Activated CD8-positive, alpha-beta memory T cell treated with anti-CD3 and anti-CD28 coated beads, Interleukin-2, amount 50 U/mL, for 1 hour (primary cell): ENCODE measurements around the gene ADGRG3.
A peak's percentile ranks its signal among the peaks of the same experiment; 100 is the strongest.
"Not testable (repeated sequence)": the region's sequence is repeated elsewhere in the genome, so short reads cannot be mapped to it uniquely, and the experiment has no call there.

Source experiments
- DNase-seq: peaks from one replicate; pipeline ENCODE4 v3.0.0-alpha.2; 2020; ENCODE audit errors: extremely low read depth

ADGRG3 gene

DNA sequence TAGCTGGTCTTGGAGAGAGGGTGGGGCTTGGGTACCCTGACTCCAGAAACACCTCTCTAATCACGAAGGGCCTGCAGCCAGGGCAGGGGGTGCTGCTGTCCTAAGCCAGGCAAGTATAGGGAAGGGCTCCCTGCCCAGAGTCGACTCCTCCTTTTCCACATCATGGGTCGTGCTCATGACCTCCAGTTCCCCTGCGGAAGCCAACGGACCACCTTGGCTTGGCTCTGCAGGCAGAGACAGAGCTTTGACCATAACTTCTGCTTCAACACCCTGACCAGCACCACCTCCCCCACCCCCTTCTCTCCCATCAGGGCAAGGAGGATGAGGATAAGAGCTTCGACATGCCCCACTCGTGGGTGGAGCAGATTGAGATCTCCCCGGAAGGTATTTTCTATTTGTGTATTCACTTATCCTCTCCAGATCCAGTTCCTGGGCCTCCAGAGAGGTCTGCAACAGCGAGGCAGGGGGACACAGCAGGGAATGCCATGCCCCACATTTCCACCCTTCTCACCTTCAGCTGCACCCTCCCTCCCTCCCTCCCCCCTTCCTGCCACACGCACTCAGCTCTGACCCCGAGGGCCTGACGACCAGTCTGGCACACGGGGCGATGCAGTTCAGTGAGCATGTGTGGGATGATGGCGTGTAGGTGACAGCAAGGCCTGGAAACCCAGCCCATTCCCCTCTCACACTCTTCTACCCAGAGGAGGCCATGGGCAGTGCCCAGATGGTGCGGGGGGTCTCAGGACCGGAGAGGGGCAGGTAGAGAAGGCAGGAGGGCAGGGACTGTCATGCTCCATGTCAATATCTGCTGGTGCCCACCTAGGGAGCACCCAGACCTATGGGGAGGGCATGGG is 53.5 kb downstream of the ADGRG3 start:
- no peak for DNase-seq

- no peak for DNase-seq
Observed at GRCh38 chr16:57722210-57722499, 54.0 kb downstream of the ADGRG3 start.

- DNase-seq = no peak
Observed at GRCh38 chr16:57722651-57723050, 54.5 kb downstream of the ADGRG3 start.

- DNase-seq = no peak
Observed at GRCh38 chr16:57723170-57723569, 55.1 kb downstream of the ADGRG3 start.

GRCh38 chr16:57724531-57724930 is 56.4 kb downstream of the ADGRG3 start:
- DNase-seq = no peak

DNA sequence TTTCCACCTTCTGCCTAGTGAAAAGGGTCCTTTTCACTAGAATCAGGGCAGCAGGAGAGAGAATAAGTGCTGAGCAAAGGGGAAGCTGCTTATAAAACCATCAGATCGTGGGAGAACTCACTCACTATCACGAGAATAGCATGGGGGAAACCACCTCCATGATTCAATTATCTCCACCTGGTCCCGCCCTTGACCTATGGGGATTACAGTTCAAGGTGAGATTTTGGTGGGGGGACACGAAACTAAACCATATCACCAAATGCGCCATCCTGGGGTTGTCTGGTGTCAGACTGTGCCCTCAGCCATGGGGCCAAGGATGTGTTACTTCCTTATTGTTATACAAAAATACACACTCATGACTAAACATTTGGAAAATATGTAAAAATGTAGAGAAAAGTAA is 57.0 kb downstream of the ADGRG3 start:
- DNase-seq = no peak

DNA sequence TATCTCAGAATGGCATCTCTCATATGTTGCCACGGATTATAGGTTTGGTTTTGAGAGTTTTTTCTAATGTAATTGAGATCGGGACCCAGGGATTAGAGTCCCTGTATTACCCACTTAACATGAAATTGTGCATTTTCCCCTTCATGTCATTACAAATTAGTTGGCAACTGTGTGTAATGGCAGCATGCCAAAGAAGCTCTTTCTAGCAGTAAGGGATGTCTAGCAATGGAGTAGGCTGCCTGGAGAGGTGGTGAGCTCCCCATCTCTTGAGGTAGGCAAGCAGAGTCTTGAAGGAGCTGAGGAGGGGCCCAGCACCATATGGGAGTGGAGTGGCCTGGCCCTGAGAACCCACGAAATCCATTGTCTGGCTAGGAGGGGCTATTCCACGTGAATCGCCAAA is 57.4 kb downstream of the ADGRG3 start:
- no peak for DNase-seq

DNA sequence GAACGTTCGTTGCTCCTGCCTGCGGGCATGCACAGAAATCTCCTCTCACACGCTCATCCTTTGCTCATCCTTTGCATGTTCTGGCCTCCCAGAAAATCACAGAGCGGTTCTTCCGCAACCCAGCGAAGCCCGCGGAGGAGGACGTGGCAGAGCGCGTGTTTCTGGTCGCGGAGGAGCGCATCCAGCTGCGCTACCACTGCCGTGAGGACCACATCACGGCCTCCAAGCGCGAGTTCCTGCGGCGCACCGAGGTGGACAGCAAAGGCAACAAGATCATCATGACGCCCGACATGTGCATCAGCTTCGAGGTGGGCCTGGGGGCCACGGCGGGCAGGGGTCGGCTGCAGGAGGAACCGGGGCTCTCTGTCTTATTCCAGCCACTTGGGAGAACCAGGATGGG is 57.9 kb downstream of the ADGRG3 start:
- no peak for DNase-seq

DNA sequence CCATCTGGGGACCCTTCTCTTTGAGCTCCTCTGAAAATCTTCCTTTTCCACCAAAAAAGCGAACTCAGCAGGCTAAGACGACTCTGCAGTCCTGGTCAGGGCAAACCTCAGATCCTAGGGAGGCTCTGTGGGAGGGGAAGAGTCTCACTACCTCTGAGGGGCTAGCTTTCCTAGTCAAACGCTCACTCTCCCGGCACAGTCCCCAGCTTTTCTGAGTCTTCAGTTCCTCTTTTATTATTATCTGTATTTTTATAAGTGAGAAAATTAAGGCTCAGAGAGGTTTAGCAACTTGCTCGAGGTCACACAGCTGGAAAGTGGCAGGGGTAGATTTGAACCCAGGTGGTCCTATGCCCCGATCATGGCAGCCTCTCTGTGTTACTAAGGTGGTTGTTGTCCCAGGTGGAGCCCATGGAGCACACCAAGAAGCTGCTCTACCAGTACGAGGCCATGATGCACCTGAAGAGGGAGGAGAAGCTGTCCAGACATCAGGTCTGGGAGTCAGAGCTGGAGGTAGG is 58.4 kb downstream of the ADGRG3 start:
- no peak for DNase-seq

DNA sequence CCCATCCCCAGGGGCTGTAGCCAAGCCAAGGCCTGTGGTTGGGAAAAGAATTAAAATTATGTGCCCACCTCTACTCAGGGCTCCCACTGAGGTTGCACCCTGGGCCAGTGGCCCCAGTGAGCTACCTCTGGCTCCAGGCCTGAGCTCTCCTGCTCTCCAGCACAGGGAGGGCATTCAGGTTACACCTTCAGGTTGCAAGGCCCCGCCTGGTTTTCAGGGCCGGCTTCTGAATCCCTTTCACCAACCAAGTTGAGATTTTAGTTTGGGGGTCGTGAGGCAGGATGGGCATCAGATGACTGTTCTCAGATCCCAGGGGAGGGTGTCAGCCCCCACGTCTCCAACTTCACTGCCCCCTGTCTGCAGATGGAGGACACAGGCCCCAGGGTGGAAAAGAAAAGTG is 59.5 kb downstream of the ADGRG3 start:
- no peak for DNase-seq

DNA sequence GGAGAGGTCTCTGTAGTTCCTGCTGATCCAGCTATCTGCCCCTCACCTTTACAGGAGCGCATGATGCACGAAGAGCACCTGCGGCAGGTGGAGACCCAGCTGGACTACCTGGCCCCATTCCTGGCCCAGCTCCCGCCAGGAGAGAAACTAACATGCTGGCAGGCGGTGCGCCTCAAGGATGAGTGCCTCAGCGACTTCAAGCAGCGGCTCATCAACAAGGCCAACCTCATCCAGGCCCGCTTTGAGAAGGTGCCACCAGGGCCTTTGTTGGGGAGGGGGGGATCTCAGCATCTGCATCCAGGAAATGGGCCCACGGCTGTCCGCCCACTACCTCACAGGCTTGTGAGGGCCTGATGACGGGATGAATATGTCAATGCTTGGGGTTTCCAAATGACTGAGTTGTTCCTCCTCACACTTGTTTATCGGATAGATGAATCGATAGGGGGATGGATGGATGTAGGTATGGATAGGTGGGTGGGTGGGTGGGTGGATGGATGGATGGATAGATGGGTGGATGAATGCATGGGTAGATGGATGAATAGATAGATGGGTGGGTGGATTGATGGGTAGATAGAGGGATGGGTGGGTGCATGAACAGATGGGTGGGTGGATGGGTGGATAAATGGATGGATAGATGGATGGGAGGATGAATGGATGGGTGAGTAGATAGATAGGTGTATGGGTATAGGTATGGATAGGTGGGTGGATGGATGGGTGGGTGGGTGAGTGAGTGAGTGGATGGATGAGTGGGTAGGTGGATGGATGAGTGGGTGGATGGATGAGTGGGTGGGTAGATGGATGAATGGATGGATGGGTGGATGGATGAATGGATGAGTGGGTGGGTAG is 60.5 kb downstream of the ADGRG3 start:
- no peak for DNase-seq

DNA sequence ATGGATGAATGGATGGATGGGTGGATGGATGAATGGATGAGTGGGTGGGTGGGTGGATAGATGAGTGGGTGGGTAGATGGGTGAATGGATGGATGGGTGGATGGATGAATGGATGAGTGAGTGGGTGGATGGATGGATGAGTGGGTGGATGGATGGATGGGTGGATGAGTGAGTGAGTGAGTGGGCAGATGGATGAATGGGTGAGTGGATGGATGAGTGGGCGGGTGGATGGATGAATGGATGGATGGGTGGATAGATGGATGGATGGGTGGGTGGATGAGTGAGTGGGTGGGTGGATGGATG is 61.0 kb downstream of the ADGRG3 start:
- no peak for DNase-seq

DNA sequence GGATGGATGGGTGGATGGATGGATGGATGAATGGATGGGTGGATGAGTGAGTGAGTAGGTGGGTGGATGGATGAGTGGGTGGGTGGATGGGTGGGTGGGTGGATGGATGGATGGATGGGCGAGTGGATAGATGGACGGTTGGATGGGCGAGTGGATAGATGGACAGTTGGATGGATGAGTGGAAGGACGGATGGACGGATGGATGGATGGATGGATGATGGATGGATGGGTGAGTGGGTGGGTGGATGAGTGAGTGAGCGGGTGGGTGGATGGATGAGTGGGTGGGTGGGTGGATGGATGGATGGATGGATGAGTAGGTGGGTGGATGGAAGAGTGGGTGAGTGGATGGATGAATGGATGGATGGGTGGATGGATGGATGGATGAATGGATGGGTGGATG is 61.7 kb downstream of the ADGRG3 start:
- DNase-seq = not testable (repeated sequence)

GRCh38 chr16:57730771-57731730 is 62.9 kb downstream of the ADGRG3 start:
- DNase-seq = no peak

GRCh38 chr16:57732037-57732436 is 63.9 kb downstream of the ADGRG3 start:
- DNase-seq = no peak

GRCh38 chr16:57732714-57733113 is 64.6 kb downstream of the ADGRG3 start:
- DNase-seq = no peak

GRCh38 chr16:57734308-57734924 is 66.3 kb downstream of the ADGRG3 start:
- no peak for DNase-seq

DNA sequence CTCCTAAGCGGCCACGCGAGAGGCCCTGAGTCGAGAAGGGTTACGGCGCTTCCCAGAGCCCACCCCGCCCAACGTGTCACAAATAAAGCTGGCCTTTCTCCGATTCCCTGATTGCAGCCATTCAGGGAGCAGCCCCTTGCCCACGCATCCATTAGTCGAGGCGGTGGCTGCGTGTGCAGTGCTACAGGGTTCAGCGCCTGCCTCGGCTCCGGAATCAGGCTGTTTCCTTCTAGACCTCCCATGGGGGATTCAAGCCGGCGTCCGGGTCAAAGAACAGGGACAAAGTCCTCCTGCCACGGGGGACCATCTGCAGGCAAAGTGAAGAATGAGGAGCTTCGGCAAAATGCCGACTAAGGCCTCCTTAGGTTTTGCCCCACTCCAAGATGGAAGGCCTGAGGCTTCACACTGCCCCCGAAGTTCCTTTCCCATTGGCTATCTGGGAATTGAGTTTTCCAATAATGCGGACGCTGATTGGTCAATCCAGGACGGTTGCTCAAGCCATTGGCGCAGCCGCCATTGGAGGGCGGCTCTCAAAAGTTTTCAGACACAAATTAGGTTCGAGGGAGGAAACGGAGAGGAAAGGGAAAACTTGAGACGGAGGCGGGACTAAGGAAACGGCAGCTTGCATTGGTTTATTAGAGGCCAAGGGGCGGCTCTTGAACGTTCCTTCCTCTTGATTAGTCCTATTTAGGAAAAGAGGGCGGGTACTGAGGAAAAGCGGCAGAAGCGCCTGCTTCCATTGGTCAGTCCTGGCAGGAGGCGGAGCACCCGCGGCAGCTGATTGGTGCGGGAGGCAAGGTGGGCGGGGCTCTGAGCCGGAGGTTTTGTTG is 67.0 kb downstream of the ADGRG3 start:
- peak; percentile 97 for DNase-seq

GRCh38 chr16:57735755-57736418 is 67.8 kb downstream of the ADGRG3 start, which contains the start of gene KATNB1:
KATNB1 (plus strand) TSS chr16:57735770; CDS start chr16:57737244, 1,474 bp downstream.
- DNase-seq = no peak
